Heart left ventricle (tissue), 13 donors: ENCODE data around the gene DYNLRB2.
A peak's percentile ranks its signal among the peaks of the same experiment; 100 is the strongest.

Experiments used
- CTCF ChIP-seq, 12 donors: fragments of 200-600 bp; sonication (generic) in 4 of 12; IDR thresholded peaks; one replicate each; pipeline versions ENCODE4 v1.5.0 to v1.8.0; 2018 to 2022; ENCODE audit warnings: antibody characterized with exemption in 12 of 12, mild to moderate bottlenecking in 5 of 12
- POLR2A ChIP-seq, 2 donors: fragments of 450-650 bp; IDR thresholded peaks; one replicate each; pipeline ENCODE4 v1.6.1; 2017; ENCODE audit warnings: antibody characterized with exemption in 2 of 2, mild to moderate bottlenecking in 2 of 2, moderate library complexity in 2 of 2
- donor health status: ischemic (EF 13 %, LVEDD 7.1; RV severe dilation, severe dysfunction).
- donor health status: DM: no; HTN: yes; CAD: no.
- donor health status: DM: no; HTN: no; CAD: no.
- donor health status: ischemic (EF 25% LVEDD 6.9; RV normal size, moderate dysfunction).
- donor health status: ischemic (EF 25% LVEDD 5.7; RV mildly dilated, moderate dysfunction).
- donor health status: ischemic (EF 35%, LVEDD 5.7; RV mildly dilated, moderate dysfunction).
- donor health status: nonischemic (EF 11% LVEDD 7.7; RV severe dilation, severe dysfunction).
- donor health status: DM: yes; HTN: yes; CAD: no.
- donor health status: PGD.
- donor health status: ischemic (EF 29% LVEDD 5.4; RV normal size, mild dysfunction).
- donor health status: nonischemic (EF 23%, LVEDD 6.1; RV moderate dilation, normal function).

GRCh38 chr16:80527297-80527696 lies 13.5 kb upstream of the DYNLRB2 start:
- TF ChIP-seq CTCF (IDR thresholded peaks at IDR 0.05) (peak in 4 of 12 donors; percentile 19 to 42 (median 23)), POLR2A (IDR thresholded peaks at IDR 0.05) (no peak)
